Measurements from ENCODE around the gene DUSP2.

Gene DUSP2

DNA sequence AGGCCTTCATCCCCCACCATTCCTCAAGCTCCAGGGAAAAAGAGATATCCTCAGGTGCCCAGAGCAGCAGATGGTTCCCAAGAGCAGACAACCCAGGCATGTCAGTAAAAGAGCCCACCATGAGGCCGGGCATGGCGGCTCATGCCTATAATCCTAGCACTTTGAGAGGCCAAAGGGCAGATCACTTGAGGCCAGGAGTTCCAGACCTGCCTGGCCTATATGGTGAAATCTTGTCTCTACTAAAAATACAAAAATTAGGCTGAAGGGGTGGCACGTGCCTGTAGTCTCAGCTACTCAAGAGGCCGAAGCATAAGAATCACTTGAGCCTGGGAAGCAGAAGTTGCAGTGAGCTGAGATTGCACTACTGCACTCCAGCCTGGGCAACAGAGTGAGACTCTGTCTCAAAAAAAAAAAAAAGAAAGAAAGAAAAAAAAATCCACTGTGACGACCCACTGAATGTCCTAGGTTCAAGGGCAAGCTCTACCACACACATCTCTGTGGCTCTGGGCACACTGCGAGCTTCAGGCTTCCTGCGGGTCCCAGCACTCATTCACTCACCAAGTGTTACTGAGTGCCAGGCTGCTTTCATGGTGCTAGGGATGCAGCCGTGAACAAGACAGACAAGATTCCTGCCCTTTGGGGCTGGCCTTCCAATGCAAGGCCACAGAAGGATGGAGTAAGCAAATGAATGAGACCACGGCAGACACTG is 6.5 kb upstream of the DUSP2 start:
- no peak overlapping the region for H4K5ac ChIP-seq (ENCODE audit: low read length)
- no peaks in the 10 kb centered on the region for H3K36me3 ChIP-seq (ENCODE audit: control insufficient read depth, insufficient read depth, low read length)
- no peak overlapping the region for H3K18ac ChIP-seq (ENCODE audit: low read length)
- no peak overlapping the region for H4K8ac ChIP-seq (ENCODE audit: low read depth, low read length)
- H2BK5ac ChIP-seq (ENCODE audit: low read length), result no peak overlapping the region
- H3K4me2 ChIP-seq (ENCODE audit: low read length), result no peak overlapping the region
- DNase-seq, result no peak
- H3K23ac ChIP-seq (ENCODE audit: low read length), result no peak overlapping the region
- no peaks in the 10 kb centered on the region for H3K27me3 ChIP-seq (ENCODE audit: insufficient read depth, low read length, poor library complexity)
- no peak overlapping the region for H3K27ac ChIP-seq (ENCODE audit: low read depth, low read length)
- H3K79me1 ChIP-seq (ENCODE audit: low read length), result no peaks in the 10 kb centered on the region
- whole genome bisulfite sequencing (ENCODE audit: extremely low coverage, insufficient coverage, low lambda C conversion rate), result no CpG with 5 or more reads among the region's 9 CpGs
- H3K4me1 ChIP-seq (ENCODE audit: control insufficient read depth, low read depth, low read length), result peaks cover 5% of the 10 kb centered on the region
- H2AK5ac ChIP-seq (ENCODE audit: low read length), result no peak overlapping the region
- peak overlapping the region; percentile 17 for H3K56ac ChIP-seq (ENCODE audit: low read length)
- H3K79me2 ChIP-seq (ENCODE audit: control insufficient read depth, insufficient read depth, low read length), result no peaks in the 10 kb centered on the region
- H2BK15ac ChIP-seq (replicated peaks; ENCODE audit: low read depth), result no peak overlapping the region
- no peak overlapping the region for H3K4ac ChIP-seq (ENCODE audit: low read depth, low read length)
- no peak overlapping the region for H2BK120ac ChIP-seq (ENCODE audit: low read depth, low read length)
- no peak overlapping the region for H3K4me3 ChIP-seq (ENCODE audit: low read length)
- H3K9ac ChIP-seq (ENCODE audit: low read length), result no peak overlapping the region

DNA sequence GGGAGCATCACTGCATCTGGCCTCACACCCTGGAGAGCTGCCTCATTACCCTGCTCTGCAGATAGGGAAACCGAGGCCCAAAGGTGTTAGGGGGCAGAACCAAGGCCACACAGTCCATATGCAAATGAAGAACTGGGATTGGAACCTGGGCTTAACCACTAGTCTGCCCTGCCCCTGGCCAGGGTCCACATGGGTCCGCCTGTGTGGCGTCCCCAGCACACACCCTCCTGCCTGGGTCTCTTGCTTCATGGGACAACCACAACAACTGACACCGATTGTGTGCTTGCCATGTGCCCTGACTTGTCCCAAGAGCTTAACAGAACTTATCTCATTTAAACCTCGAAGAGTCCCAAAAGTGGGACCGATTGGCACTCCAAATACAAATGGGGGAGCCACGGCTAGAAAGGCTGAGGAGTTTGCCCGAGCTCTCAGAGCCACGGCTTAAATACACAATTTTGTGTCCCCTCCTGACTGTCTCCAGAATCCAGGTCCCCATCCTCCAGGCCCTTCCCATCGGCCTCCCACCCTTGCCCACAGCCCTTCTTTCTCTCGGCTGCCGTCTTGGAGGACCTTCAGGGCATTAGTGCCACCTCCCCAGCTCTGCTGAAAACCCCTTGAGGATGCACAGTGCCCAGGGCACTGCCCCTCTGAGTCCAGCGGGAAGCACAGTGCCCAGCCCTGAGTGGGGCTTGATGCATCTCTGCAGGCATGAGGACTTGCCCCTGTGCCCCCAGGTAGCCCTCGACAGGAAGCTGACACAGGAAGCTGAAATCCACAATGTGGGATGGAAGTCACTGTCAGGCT is 5.8 kb upstream of the DUSP2 start:
- no peaks in the 10 kb centered on the region for H3K79me1 ChIP-seq (ENCODE audit: low read length)
- no peak overlapping the region for H2BK15ac ChIP-seq (replicated peaks; ENCODE audit: low read depth)
- H3K18ac ChIP-seq (ENCODE audit: low read length), result no peak overlapping the region
- no peak overlapping the region for H3K4ac ChIP-seq (ENCODE audit: low read depth, low read length)
- H3K27me3 ChIP-seq (ENCODE audit: insufficient read depth, low read length, poor library complexity), result no peaks in the 10 kb centered on the region
- no CpG with 5 or more reads among the region's 14 CpGs for WGBS (ENCODE audit: extremely low coverage, insufficient coverage, low lambda C conversion rate)
- no peak overlapping the region for H3K27ac ChIP-seq (ENCODE audit: low read depth, low read length)
- H3K79me2 ChIP-seq (ENCODE audit: control insufficient read depth, insufficient read depth, low read length), result no peaks in the 10 kb centered on the region
- no peak overlapping the region for H4K5ac ChIP-seq (ENCODE audit: low read length)
- no peak overlapping the region for H3K56ac ChIP-seq (ENCODE audit: low read length)
- no peak overlapping the region for H3K23ac ChIP-seq (ENCODE audit: low read length)
- no peak overlapping the region for H3K4me3 ChIP-seq (ENCODE audit: low read length)
- DNase-seq, result no peak
- peaks cover 5% of the 10 kb centered on the region for H3K4me1 ChIP-seq (ENCODE audit: control insufficient read depth, low read depth, low read length)
- no peak overlapping the region for H3K9ac ChIP-seq (ENCODE audit: low read length)
- no peak overlapping the region for H4K8ac ChIP-seq (ENCODE audit: low read depth, low read length)
- no peaks in the 10 kb centered on the region for H3K36me3 ChIP-seq (ENCODE audit: control insufficient read depth, insufficient read depth, low read length)
- no peak overlapping the region for H2AK5ac ChIP-seq (ENCODE audit: low read length)
- H2BK5ac ChIP-seq (ENCODE audit: low read length), result no peak overlapping the region
- H3K4me2 ChIP-seq (ENCODE audit: low read length), result no peak overlapping the region
- H2BK120ac ChIP-seq (ENCODE audit: low read depth, low read length), result no peak overlapping the region

DNA sequence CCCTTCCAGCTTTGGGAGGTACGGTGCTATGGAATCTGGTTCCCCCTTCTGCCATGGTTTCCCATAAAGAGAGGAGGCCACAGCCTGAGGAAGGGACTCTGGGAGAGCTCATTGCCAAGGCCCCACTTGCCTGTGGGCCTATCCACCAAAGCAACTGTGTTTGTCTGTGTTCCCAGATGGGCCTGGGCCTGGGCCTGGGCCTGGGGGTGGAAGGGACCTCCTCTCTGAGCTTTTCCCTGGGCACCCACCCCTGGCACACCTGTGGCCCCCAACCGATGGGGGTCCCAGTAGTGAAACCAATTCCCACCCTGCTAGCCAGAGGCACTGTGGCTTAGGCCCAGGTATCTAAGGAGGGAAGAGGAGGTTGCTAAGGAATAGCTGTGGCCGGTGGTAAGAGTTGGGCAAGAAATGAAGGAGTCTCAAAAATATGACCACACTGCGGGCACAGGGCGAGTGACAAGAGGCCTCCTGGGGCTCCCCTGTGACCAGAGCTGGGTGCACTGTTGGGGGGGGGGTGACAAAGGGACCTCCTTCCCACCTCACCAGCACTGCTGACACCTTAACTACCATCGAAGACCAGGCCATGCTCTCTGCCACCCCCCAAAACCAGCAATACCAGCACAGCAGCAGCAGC is 4.9 kb upstream of the DUSP2 start:
- peaks cover 5% of the 10 kb centered on the region for H3K4me1 ChIP-seq (ENCODE audit: control insufficient read depth, low read depth, low read length)
- H3K9ac ChIP-seq (ENCODE audit: low read length), result no peak overlapping the region
- no peak overlapping the region for H3K18ac ChIP-seq (ENCODE audit: low read length)
- no peaks in the 10 kb centered on the region for H3K27me3 ChIP-seq (ENCODE audit: insufficient read depth, low read length, poor library complexity)
- H3K56ac ChIP-seq (ENCODE audit: low read length), result no peak overlapping the region
- H3K4me3 ChIP-seq (ENCODE audit: low read length), result no peak overlapping the region
- H2BK5ac ChIP-seq (ENCODE audit: low read length), result no peak overlapping the region
- no CpG with 5 or more reads among the region's 6 CpGs for WGBS (ENCODE audit: extremely low coverage, insufficient coverage, low lambda C conversion rate)
- no peak overlapping the region for H3K23ac ChIP-seq (ENCODE audit: low read length)
- H4K5ac ChIP-seq (ENCODE audit: low read length), result no peak overlapping the region
- H4K8ac ChIP-seq (ENCODE audit: low read depth, low read length), result no peak overlapping the region
- no peaks in the 10 kb centered on the region for H3K79me1 ChIP-seq (ENCODE audit: low read length)
- H3K27ac ChIP-seq (ENCODE audit: low read depth, low read length), result no peak overlapping the region
- H2AK5ac ChIP-seq (ENCODE audit: low read length), result no peak overlapping the region
- H3K79me2 ChIP-seq (ENCODE audit: control insufficient read depth, insufficient read depth, low read length), result no peaks in the 10 kb centered on the region
- no peak overlapping the region for H3K4me2 ChIP-seq (ENCODE audit: low read length)
- no peak overlapping the region for H3K4ac ChIP-seq (ENCODE audit: low read depth, low read length)
- DNase-seq, result no peak
- H2BK15ac ChIP-seq (replicated peaks; ENCODE audit: low read depth), result no peak overlapping the region
- no peaks in the 10 kb centered on the region for H3K36me3 ChIP-seq (ENCODE audit: control insufficient read depth, insufficient read depth, low read length)
- no peak overlapping the region for H2BK120ac ChIP-seq (ENCODE audit: low read depth, low read length)

DNA sequence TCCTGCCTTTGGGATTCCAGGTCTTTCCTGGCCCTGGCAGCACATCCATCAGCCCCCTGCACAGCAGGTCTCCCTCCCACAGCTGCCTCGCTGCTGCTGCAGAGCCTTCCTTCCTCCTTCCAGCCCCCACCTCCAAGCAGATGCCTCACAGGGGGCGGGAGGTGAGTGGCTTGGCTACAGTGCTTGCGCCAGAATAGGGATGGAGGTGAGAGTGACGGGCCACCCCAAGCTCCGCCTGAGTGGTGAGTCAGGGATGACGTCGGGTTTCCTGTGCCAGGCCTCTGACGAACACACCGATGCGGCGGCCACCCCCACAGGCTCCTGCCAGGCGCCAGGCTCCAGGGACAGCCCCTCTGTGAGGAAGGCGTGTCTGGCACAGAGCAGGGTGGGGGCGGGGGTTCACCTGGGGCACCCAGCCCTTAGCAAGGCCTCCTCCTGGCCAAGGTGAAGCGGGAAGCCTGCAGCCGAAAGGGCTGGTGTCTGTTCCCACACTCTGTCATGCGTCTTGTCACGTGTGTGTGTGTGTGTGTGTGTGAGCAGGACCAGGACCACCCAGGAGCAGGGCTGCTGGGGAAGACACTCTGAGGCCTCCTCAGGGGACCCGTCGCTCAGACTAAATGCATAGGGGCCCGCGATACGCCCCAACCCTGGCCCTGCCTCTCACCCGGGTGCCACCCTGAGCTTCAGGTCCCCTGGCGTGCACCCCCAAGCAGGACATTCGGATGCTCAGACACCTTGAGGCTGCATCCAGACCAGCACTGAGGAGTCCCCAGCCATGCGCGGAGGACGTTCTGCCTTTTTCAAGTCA is 3.4 kb upstream of the DUSP2 start:
- no peaks in the 10 kb centered on the region for H3K79me1 ChIP-seq (ENCODE audit: low read length)
- no peak overlapping the region for H2BK5ac ChIP-seq (ENCODE audit: low read length)
- H3K79me2 ChIP-seq (ENCODE audit: control insufficient read depth, insufficient read depth, low read length), result no peaks in the 10 kb centered on the region
- H3K27me3 ChIP-seq (ENCODE audit: insufficient read depth, low read length, poor library complexity), result no peaks in the 10 kb centered on the region
- no peak overlapping the region for H3K18ac ChIP-seq (ENCODE audit: low read length)
- DNase-seq, result peak; percentile 98
- no peaks in the 10 kb centered on the region for H3K36me3 ChIP-seq (ENCODE audit: control insufficient read depth, insufficient read depth, low read length)
- H3K9ac ChIP-seq (ENCODE audit: low read length), result peak overlapping the region; percentile 25
- no peak overlapping the region for H2BK15ac ChIP-seq (replicated peaks; ENCODE audit: low read depth)
- H2AK5ac ChIP-seq (ENCODE audit: low read length), result no peak overlapping the region
- H3K27ac ChIP-seq (ENCODE audit: low read depth, low read length), result no peak overlapping the region
- H3K4me1 ChIP-seq (ENCODE audit: control insufficient read depth, low read depth, low read length), result peaks cover 5% of the 10 kb centered on the region
- H2BK120ac ChIP-seq (ENCODE audit: low read depth, low read length), result no peak overlapping the region
- H3K4me2 ChIP-seq (ENCODE audit: low read length), result peak overlapping the region; percentile 17
- H4K8ac ChIP-seq (ENCODE audit: low read depth, low read length), result no peak overlapping the region
- WGBS (ENCODE audit: extremely low coverage, insufficient coverage, low lambda C conversion rate), result no CpG with 5 or more reads among the region's 29 CpGs
- no peak overlapping the region for H3K4me3 ChIP-seq (ENCODE audit: low read length)
- H4K5ac ChIP-seq (ENCODE audit: low read length), result no peak overlapping the region
- peak overlapping the region; percentile 78 for H3K56ac ChIP-seq (ENCODE audit: low read length)
- no peak overlapping the region for H3K4ac ChIP-seq (ENCODE audit: low read depth, low read length)
- no peak overlapping the region for H3K23ac ChIP-seq (ENCODE audit: low read length)

DNA sequence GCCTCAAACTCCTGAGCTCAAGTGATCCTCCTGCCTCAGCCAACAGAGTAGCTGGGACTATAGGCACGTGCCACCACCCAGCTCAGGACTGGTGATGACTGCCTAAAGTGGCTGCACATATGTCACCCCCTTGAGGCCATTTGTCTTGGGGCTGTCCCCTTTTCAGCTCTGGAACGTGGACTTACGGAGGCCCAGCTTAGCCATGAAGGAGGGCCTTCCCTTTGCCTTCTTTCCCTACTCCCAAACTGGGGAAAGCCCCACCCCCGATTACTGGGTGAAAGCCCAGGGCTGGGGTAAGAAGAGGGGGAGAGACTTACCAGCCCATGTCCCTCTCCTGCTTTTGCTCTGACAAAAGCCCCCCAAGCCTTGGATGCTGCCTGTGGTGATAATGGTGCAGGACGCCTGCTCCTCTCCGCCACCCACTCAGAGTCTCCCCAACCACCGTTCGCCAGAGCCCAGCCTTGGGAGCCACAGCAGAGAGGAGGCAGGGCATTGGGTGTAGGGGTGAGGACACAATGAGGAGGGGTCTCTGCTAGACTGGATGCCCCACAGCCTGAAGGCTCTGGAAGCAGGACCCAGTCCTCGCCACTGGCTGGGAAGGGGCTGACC is 2.5 kb upstream of the DUSP2 start:
- H4K8ac ChIP-seq (ENCODE audit: low read depth, low read length), result no peak overlapping the region
- H4K5ac ChIP-seq (ENCODE audit: low read length), result no peak overlapping the region
- DNase-seq, result peak; percentile 35
- H3K23ac ChIP-seq (ENCODE audit: low read length), result no peak overlapping the region
- H2BK15ac ChIP-seq (replicated peaks; ENCODE audit: low read depth), result no peak overlapping the region
- no peak overlapping the region for H3K27ac ChIP-seq (ENCODE audit: low read depth, low read length)
- H3K4me1 ChIP-seq (ENCODE audit: control insufficient read depth, low read depth, low read length), result peaks cover 5% of the 10 kb centered on the region
- no peak overlapping the region for H3K4me2 ChIP-seq (ENCODE audit: low read length)
- no peaks in the 10 kb centered on the region for H3K79me2 ChIP-seq (ENCODE audit: control insufficient read depth, insufficient read depth, low read length)
- H3K27me3 ChIP-seq (ENCODE audit: insufficient read depth, low read length, poor library complexity), result no peaks in the 10 kb centered on the region
- no peak overlapping the region for H3K9ac ChIP-seq (ENCODE audit: low read length)
- H2BK120ac ChIP-seq (ENCODE audit: low read depth, low read length), result no peak overlapping the region
- no CpG with 5 or more reads among the region's 9 CpGs for WGBS (ENCODE audit: extremely low coverage, insufficient coverage, low lambda C conversion rate)
- no peaks in the 10 kb centered on the region for H3K36me3 ChIP-seq (ENCODE audit: control insufficient read depth, insufficient read depth, low read length)
- no peak overlapping the region for H3K18ac ChIP-seq (ENCODE audit: low read length)
- H3K79me1 ChIP-seq (ENCODE audit: low read length), result no peaks in the 10 kb centered on the region
- peak overlapping the region; percentile 45 for H3K56ac ChIP-seq (ENCODE audit: low read length)
- H2AK5ac ChIP-seq (ENCODE audit: low read length), result no peak overlapping the region
- H2BK5ac ChIP-seq (ENCODE audit: low read length), result no peak overlapping the region
- no peak overlapping the region for H3K4me3 ChIP-seq (ENCODE audit: low read length)
- no peak overlapping the region for H3K4ac ChIP-seq (ENCODE audit: low read depth, low read length)
